Stimulated activated CD4-positive, alpha-beta T cell treated with anti-CD3 and anti-CD28 coated beads, Interleukin-4, amount 100 ng/mL, for 24 hours (primary cell): Measurements from ENCODE around the gene SNRPA.
"Not testable (repeated sequence)": the region's sequence is repeated elsewhere in the genome, so short reads cannot be mapped to it uniquely, and the experiment has no call there.

Source experiments
- DNase-seq: peaks from one replicate; pipeline ENCODE4 v3.0.0-alpha.2; 2020

SNRPA gene

DNA sequence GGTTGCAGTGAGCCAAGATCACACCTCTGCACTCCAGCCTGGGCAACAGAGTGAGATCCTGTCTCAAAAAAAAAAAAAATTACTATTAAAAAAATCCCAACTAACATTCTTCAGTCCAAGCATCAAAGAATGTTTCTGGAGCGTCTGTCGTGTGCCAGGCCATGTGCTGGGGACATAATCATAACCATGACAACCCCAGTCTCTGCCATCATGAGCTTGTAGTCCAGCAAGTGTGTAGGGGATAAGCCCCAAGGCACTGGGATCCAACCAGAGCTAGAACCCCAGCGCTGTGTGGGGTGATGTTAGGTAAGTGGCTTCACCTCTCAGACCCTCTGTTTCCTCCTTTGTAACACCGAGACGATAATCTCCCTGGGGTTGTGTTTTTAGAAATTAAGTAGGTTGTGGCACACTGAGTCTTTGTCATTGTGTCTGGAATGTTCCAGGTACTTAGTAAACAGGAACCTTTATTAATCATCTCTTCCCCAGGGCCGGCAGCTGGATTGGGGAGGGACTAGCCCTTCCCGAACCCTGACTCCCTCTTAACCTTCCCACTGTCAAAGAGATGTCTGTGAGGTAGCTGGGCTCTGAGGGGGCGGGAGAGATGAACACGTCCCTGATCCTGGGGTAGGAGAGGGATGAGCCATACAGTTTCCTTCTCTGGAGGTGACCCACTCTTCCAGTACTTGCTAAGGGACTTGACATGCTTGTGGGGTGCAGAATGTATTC lies 28.9 kb upstream of the SNRPA start:
- no peak for DNase-seq

DNA sequence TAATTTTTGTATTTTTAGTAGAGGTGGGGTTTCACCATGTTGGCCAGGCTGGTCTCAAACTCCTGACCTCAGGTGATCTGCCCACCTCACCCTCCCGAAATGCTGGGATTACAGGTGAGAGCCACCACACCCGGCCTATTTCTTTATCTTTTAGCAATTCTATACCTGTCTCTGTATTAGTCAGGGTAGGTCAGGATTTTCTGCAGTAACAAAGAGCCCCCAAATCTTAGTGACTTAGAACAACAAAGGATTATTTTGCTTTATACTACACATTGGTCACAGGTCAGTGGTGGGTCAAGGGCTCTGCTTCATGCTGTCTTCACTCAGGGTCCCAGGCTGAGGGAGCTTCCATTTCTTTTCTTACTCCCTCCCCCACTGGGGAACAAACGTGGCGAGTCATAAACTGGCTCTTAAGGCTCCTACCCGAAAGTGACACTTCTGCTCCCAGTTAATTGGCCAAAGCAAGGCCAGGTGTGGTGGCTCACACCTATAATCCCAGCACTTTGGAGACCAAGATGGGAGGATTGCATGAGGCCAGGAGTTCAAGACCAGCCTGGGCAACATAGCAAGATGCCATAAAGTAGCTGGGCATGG lies 27.2 kb upstream of the SNRPA start:
- DNase-seq, result no peak

GRCh38 chr19:40724315-40724714 lies 26.7 kb upstream of the SNRPA start:
- no peak for DNase-seq

DNA sequence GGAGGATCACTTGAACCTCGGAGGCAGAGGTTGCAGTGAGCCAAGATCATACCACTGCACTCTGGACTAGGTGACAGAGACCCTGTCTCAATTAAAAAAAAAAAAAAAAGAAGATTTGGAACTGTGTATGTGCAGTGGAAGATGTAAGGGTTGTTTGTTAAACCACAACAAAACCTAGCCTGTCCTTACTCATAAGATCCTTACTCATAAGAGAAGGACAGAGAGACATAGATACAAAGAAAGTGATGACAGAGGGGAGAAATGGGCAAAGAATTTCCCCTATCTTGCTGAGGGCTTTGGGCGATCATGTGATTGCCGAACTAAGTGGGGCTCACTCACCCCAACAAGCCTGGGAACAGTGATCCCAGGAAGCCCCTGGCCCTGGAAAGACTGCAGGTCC lies 26.1 kb upstream of the SNRPA start:
- no peak for DNase-seq

- DNase-seq, result no peak
These were observed 24.7 kb upstream of the SNRPA start for GRCh38 chr19:40726279-40726678.

DNA sequence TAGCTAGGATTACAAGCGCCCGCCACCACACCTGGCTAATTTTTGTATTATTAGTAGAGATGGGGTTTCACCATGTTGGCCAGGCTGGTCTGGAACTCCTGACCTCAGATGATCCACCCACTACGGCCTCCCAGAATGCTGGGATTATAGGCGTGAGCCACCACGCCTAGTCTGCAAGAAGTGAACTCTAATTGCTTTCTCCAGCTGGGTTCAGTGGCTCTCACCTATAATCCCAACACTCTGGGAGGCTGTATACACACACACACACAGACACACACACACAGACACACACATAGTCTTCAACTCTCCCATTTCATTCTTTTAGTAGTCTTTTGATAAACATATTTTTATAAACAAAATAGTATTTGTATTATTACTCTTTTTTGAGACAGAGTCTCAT lies 20.9 kb upstream of the SNRPA start:
- not testable (repeated sequence) for DNase-seq

- not testable (repeated sequence) for DNase-seq
These were observed 18.7 kb upstream of the SNRPA start for GRCh38 chr19:40732304-40732703.

DNA sequence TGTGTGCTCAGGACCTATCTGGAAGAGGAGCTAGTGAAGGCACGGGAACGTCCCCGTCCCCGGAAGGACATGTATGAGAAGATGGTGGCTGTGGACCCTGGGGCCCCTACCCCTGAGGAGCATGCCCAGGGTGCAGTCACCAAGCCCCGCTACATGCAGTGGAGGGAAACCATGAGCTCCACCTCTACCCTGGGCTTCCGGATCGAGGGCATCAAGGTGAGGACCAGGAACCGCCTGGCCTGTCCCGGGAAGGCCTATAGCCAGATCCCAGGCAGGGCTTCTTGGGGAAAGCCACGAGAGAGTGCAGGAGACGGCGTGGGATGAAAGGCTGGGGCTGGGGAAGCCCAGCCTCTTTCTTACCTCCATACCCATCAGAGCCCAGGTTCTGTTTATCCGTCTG lies 17.9 kb upstream of the SNRPA start:
- DNase-seq, result no peak

- no peak for DNase-seq
These were observed 15.8 kb upstream of the SNRPA start for GRCh38 chr19:40735013-40735771.

- DNase-seq, result no peak
These were observed 14.3 kb upstream of the SNRPA start for GRCh38 chr19:40736661-40737060.

DNA sequence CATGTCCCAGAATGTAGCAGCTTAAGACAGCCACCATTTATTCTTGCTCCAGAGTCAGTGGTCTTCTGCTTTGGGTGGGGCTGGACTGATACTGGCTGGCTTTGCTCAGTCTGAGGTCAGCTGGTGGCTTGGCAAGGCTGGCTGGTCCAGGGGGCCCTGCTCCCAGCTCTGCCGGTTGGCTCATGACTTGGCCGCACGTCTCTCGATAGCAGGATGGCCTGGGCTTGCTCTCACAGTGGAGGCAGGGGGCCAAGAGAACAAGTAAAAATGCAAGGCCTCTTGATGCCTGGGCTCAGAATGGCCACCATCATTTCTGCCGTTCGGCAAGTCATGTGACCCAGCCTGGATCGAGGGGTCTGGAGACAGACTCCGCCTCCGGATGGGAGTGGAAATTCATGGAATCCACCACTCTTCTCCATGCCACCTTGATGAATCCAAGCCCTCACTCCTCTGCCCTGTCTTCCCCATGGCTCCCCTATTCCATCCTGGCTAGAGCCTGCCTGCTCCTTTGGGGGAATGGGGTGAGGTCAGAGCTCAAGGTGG lies 13.8 kb upstream of the SNRPA start:
- no peak for DNase-seq

DNA sequence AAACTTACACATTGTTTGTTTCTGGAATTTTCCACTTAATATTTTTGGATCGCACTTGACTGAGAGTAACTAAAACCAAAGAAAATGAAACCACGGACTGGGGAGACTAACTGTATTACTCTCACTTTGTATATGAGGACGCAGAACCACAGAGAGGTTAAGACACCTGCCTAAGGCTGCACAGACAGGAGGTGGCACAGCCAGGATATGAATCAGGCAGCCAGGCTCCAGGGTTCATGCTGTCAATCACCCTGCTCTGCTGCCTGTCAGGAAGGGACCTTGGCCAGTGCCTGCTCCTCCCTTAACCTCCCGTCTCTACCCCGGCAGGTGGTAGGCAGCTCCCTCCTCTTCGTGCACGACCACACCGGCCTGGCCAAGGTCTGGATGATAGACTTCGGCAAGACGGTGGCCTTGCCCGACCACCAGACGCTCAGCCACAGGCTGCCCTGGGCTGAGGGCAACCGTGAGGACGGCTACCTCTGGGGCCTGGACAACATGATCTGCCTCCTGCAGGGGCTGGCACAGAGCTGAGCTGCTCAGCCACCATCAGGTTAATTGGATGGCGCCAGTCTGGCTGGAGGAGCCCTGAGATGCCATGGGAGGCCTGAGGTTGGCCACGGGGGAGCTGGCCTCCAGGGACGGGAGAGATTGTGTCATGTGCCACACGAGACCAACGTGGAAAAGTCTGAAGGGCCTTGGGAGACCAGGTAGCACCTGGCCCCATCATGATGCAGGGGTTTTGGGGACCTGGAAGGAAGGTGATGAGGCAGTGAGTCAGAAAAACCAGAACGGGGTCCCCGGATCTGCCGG lies 11.8 kb upstream of the SNRPA start:
- DNase-seq, result no peak

DNA sequence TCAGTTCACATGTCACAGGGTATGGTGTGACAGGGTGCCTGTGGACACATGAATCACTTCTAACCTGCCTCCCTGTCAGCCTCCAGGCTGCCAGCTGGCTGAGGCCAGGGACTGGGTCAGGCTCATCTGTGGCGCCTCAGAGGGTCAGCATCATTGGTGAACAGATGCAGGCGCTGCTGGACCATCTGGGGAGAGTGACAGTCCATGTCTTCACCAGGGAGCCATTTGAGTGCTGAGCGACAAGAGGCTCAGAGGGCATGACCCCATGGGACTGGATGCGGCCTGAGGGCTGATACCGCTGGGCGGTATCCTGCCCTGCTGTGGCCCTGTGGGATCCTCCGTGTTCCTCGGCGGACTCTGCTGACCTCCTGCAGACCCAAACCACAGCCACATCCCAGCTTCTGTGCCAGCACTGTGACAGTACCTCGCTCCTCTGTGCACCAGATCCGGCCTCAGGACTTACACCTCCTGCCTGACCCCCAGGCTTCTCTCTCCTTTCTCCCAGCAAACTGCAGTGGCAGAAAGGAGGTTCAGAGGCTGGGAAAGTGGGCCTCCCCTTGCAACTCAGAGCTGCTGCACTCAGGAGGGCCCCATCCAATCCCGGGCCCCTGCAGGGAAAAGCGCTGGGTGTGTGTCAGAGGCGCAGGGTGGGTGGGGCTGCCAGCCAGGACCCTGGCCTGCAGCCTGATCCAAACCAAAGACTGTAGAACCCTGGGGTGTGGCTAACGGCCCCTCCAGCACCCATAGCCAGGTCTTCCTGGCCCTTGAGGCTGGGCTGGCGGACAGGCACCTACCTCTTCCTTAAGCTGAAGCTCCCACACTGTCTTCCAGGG lies 10.9 kb upstream of the SNRPA start:
- DNase-seq, result no peak

DNA sequence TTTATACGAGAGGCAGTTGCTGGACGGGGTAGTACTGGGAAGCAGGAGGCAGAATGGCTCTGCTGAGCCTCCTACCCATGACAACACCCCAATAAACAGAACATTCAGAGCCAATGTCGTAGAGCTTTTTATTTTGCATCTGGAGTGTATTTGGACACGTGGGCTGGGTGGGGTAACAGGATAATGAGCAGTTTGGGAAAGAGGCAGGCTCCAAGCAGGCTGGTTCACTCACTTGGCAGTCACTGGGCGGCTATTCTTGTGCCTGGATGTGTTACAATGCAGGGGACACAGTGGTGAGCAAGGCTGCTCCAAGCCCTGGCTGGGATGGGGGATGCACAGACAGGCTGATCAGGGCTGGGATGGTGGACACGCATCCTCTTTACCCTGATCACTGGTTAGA lies 10.3 kb upstream of the SNRPA start:
- no peak for DNase-seq

GRCh38 chr19:40741527-40742390 lies 9.2 kb upstream of the SNRPA start:
- no peak for DNase-seq

GRCh38 chr19:40742477-40742876 lies 8.5 kb upstream of the SNRPA start:
- no peak for DNase-seq

DNA sequence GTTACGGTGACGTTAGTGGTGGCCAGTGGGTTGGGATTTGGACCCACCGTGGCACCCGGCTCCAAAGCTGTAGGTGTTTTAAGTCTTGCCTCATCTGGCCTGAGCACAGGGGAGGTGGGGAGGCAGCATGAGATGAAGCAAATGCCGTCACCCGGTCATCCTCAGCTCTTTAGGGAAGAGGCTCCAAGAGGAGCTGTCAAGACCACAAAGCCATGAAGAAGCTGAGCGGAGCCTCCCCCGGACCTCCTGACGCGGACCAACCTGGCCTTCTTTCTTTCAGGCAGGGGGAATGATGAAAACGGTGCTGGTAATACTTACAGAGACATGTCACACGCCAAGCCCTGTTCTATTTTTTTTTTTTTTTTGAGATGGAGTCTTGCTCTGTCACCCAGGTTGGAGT lies 8.1 kb upstream of the SNRPA start:
- no peak for DNase-seq

DNA sequence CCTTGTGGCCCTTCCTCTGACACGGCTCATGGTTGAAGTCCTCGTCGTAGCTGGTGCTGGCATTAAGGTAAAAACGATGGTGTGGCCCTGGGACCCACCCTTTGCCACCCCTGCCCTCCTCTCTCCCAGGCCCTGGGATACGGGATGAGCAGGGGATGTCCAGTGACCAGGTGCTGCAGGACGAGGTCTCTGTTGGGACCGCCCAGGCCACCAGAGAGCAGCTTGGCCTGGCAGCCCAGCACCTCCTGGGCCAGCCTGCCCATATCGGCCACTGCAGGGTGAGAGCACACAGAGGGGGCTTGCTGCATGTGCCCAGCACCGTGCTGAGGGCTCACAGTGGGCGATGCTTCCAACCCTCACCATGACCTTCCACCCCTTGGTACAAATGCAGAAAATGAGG lies 7.1 kb upstream of the SNRPA start:
- DNase-seq, result no peak

GRCh38 chr19:40744554-40745401 lies 6.2 kb upstream of the SNRPA start:
- peak; percentile 28 for DNase-seq

DNA sequence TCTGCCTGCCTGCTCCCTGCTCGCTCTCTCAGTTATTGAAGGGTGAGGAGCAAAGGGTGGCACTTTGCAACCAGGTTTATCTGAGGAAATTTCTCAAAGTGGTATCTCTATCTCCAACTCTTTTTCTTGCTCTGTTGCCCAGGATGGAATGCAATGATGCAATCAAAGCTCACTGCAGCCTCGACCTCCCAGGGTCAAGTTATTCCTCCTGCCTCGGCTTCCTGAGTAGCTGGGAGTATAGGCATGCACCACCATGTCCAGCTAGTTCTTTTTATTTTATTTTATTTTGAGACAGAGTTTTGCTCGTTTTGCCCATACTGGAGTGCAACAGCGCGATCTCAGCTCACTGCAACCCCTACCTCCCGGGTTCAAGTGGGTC lies 5.6 kb upstream of the SNRPA start:
- DNase-seq, result no peak
